Astrocyte (in vitro differentiated cells and primary cell): ENCODE results near the gene RABGAP1L. TPM values are rescaled to one million over a fixed set of nuclear protein-coding genes. Genes with fewer than 3 reads are reported as not detected.

Experiments used
- DNase-seq: peaks from one replicate; pipeline ENCODE4 v3.0.0-alpha.2; 2010; ENCODE audit warnings: low read depth
- FAIRE-seq: peaks from 2 replicates; lab custom pipeline; 2011; peaks lifted over from hg19 to GRCh38; lab: Jason Lieb, UNC
- H2AFZ ChIP-seq: 2 replicates; pipeline ENCODE4 v1.6.0; 2012; ENCODE audit warnings: low read depth, low read length, inconsistent platforms
- H3K27ac ChIP-seq: 2 replicates; pipeline ENCODE4 v1.5.1; 2011; ENCODE audit warnings: low read depth, low read length, inconsistent platforms
- H3K27me3 ChIP-seq: 2 replicates; pipeline ENCODE4 v1.6.0; 2011; ENCODE audit warnings: low read length, inconsistent platforms; ENCODE audit not compliant: insufficient read depth
- H3K36me3 ChIP-seq: 2 replicates; pipeline ENCODE4 v1.5.1; 2011; ENCODE audit warnings: low read length, inconsistent platforms; ENCODE audit not compliant: insufficient read depth
- H3K4me1 ChIP-seq: 2 replicates; pipeline ENCODE4 v1.5.1; 2011; ENCODE audit warnings: low read length, inconsistent platforms; ENCODE audit not compliant: insufficient read depth
- H3K4me2 ChIP-seq: 2 replicates; pipeline ENCODE4 v1.6.0; 2012; ENCODE audit warnings: low read length, inconsistent platforms
- H3K4me3 ChIP-seq: 2 replicates; pipeline ENCODE4 v1.5.1; 2011; ENCODE audit warnings: low read depth, mild to moderate bottlenecking, low read length, inconsistent platforms; ENCODE audit not compliant: insufficient read depth
- H3K79me2 ChIP-seq: 2 replicates; pipeline ENCODE4 v1.6.0; 2012; ENCODE audit warnings: mild to moderate bottlenecking, low read length, inconsistent platforms; ENCODE audit not compliant: insufficient read depth
- H3K9ac ChIP-seq: 2 replicates; pipeline ENCODE4 v1.6.0; 2012; ENCODE audit warnings: mild to moderate bottlenecking, low read length, inconsistent platforms
- H3K9me3 ChIP-seq: 2 replicates; pipeline ENCODE4 v1.5.1; 2012; ENCODE audit warnings: low read depth, mild to moderate bottlenecking, low read length, inconsistent platforms; ENCODE audit not compliant: insufficient read depth
- H4K20me1 ChIP-seq: 2 replicates; pipeline ENCODE4 v1.6.0; 2012; ENCODE audit warnings: low read length, inconsistent platforms; ENCODE audit not compliant: insufficient read depth
- H3K27ac Mint-ChIP-seq: one replicate; pipeline ENCODE4 v1.8.0; 2021; ENCODE audit warnings: mild to moderate bottlenecking, mixed read lengths; ENCODE audit not compliant: unreplicated experiment
- H3K27me3 Mint-ChIP-seq: one replicate; pipeline ENCODE4 v1.8.0; 2021; ENCODE audit warnings: low read depth, mixed read lengths; ENCODE audit not compliant: unreplicated experiment
- H3K36me3 Mint-ChIP-seq: one replicate; pipeline ENCODE4 v1.8.0; 2021; ENCODE audit warnings: low read depth, mixed read lengths; ENCODE audit not compliant: unreplicated experiment
- H3K4me1 Mint-ChIP-seq: one replicate; pipeline ENCODE4 v1.8.0; 2021; ENCODE audit warnings: low read depth, mixed read lengths; ENCODE audit not compliant: unreplicated experiment
- H3K4me3 Mint-ChIP-seq: one replicate; pipeline ENCODE4 v1.8.0; 2021; ENCODE audit warnings: mild to moderate bottlenecking, moderate library complexity, mixed read lengths; ENCODE audit not compliant: unreplicated experiment
- H3K9me3 Mint-ChIP-seq: one replicate; pipeline ENCODE4 v1.8.0; 2021; ENCODE audit warnings: mild to moderate bottlenecking, mixed read lengths; ENCODE audit not compliant: unreplicated experiment
- EZH2 ChIP-seq: IDR thresholded peaks from 2 replicates; pipeline ENCODE4 v1.6.1; 2012; ENCODE audit warnings: mild to moderate bottlenecking, low read length, inconsistent platforms; ENCODE audit not compliant: insufficient read depth
- total RNA-seq: library from RNA; stranded (reverse); gene quantifications from 2 replicates; pipeline ENCODE4 v1.2.1, GENCODE V29; 2021
- TF ChIP-seq, protein P1 (sequence below): IDR thresholded peaks from 2 replicates; pipeline ENCODE4 v1.5.1; 2011; ENCODE audit warnings: low read depth, mild to moderate bottlenecking, inconsistent platforms, low read length, moderate library complexity; ENCODE audit not compliant: insufficient read depth

RABGAP1L gene
- total RNA-seq, 1 donor from 2014 or later = 40.2 TPM

DNA sequence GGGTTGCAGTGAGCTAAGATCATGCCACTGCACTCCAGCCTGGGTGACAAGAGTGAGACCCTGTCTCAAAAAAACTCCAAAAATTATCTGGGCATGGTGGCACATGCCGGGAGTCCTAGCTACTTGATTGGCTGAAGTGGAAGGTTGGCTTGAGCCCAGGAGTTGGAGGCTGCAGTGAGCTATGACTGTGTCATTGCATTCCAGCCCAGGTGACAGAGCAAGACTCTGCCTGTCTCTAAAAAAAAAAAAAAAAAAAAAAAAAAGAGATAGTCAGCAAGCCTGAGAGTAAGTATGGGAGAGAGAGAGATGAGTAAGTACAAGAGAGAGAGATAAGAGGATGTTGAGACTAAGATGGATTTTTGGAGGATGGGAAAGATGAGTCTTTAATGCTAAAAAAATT, 659.6 kb downstream of the RABGAP1L start:
- FAIRE-seq = no peak
- H3K27ac Mint-ChIP-seq = no peak overlapping the region
- H3K27ac ChIP-seq = no peak overlapping the region
- H3K9me3 Mint-ChIP-seq = no peaks in the 10 kb centered on the region
- no peaks in the 10 kb centered on the region for H3K9me3 ChIP-seq
- H3K4me3 Mint-ChIP-seq = no peak overlapping the region
- no peak overlapping the region for H3K4me2 ChIP-seq
- no peak overlapping the region for H2AFZ ChIP-seq
- no peaks in the 10 kb centered on the region for H4K20me1 ChIP-seq
- no peak overlapping the region for H3K9ac ChIP-seq
- TF ChIP-seq, protein P1, sequence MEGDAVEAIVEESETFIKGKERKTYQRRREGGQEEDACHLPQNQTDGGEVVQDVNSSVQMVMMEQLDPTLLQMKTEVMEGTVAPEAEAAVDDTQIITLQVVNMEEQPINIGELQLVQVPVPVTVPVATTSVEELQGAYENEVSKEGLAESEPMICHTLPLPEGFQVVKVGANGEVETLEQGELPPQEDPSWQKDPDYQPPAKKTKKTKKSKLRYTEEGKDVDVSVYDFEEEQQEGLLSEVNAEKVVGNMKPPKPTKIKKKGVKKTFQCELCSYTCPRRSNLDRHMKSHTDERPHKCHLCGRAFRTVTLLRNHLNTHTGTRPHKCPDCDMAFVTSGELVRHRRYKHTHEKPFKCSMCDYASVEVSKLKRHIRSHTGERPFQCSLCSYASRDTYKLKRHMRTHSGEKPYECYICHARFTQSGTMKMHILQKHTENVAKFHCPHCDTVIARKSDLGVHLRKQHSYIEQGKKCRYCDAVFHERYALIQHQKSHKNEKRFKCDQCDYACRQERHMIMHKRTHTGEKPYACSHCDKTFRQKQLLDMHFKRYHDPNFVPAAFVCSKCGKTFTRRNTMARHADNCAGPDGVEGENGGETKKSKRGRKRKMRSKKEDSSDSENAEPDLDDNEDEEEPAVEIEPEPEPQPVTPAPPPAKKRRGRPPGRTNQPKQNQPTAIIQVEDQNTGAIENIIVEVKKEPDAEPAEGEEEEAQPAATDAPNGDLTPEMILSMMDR = no peak
- no peak for TF ChIP-seq EZH2
- H3K4me1 ChIP-seq = peaks cover 5% of the 10 kb centered on the region
- H3K36me3 Mint-ChIP-seq = no peaks in the 10 kb centered on the region
- H3K36me3 ChIP-seq = no peaks in the 10 kb centered on the region
- peak; percentile 8 for DNase-seq
- H3K4me1 Mint-ChIP-seq = peaks cover 14% of the 10 kb centered on the region
- no peaks in the 10 kb centered on the region for H3K79me2 ChIP-seq
- H3K4me3 ChIP-seq = no peak overlapping the region
- no peaks in the 10 kb centered on the region for H3K27me3 ChIP-seq
- H3K27me3 Mint-ChIP-seq = no peaks in the 10 kb centered on the region

DNA sequence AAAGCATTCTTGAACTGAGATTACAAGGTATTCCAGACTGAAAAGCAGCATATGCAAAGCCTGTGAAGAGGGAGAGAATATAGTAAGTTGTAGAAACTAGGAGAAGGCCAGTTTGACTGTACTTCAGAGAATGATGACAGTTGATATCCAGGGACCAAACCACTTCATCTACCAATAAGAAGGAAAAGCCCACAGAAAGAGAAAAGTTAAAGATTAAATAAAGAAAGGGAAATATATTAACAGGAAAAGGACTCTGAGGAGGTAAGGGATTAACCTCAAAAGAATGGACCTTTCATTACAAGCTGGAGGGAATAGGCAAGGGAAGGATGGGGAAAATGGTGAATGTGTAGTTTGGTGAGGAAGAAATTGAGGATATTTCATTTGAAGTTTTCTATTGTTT, 660.3 kb downstream of the RABGAP1L start:
- no peaks in the 10 kb centered on the region for H3K27me3 Mint-ChIP-seq
- FAIRE-seq (no peak), DNase-seq (no peak)
- H3K9ac ChIP-seq = no peak overlapping the region
- H3K27me3 ChIP-seq = no peaks in the 10 kb centered on the region
- peaks cover 5% of the 10 kb centered on the region for H3K4me1 ChIP-seq
- no peak overlapping the region for H3K4me3 Mint-ChIP-seq
- no peak overlapping the region for H3K27ac Mint-ChIP-seq
- H3K36me3 Mint-ChIP-seq = no peaks in the 10 kb centered on the region
- H3K4me3 ChIP-seq = no peak overlapping the region
- H3K36me3 ChIP-seq = no peaks in the 10 kb centered on the region
- H3K27ac ChIP-seq = no peak overlapping the region
- no peaks in the 10 kb centered on the region for H3K9me3 ChIP-seq
- no peaks in the 10 kb centered on the region for H3K79me2 ChIP-seq
- no peaks in the 10 kb centered on the region for H3K9me3 Mint-ChIP-seq
- no peak overlapping the region for H2AFZ ChIP-seq
- H3K4me2 ChIP-seq = no peak overlapping the region
- peaks cover 14% of the 10 kb centered on the region for H3K4me1 Mint-ChIP-seq
- no peaks in the 10 kb centered on the region for H4K20me1 ChIP-seq
- TF ChIP-seq EZH2 = no peak
- TF ChIP-seq, protein P1 = no peak

DNA sequence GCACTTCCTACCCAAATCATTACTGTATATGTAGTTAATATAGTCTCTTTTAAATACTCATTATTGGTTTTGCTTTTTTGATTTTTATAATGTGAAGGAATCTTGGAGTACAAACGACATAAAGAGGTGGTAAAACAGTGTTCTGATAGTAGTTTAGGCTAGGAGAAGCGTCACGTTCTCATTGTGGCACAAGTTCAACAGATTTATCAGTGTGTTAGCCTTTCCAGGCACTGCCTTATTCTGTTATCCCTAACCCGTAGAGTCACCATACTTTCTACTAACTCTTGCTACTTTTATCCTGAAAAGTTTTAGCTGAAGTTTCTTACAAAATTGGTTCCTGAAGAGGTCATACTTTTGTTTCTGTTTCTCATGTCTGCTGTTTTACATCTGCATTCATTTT, 665.8 kb downstream of the RABGAP1L start:
- FAIRE-seq (no peak), DNase-seq (no peak)
- Histone ChIP-seq H3K4me2 (no peak overlapping the region), H3K27ac (no peak overlapping the region), H3K4me1 (no peaks in the 10 kb centered on the region), H3K36me3 (no peaks in the 10 kb centered on the region), H3K79me2 (no peaks in the 10 kb centered on the region), H3K9me3 (no peaks in the 10 kb centered on the region), H3K27me3 (no peaks in the 10 kb centered on the region), H4K20me1 (no peaks in the 10 kb centered on the region), H3K4me3 (no peak overlapping the region), H2AFZ (no peak overlapping the region), H3K9ac (no peak overlapping the region)
- no peaks in the 10 kb centered on the region for H3K4me1 Mint-ChIP-seq
- H3K27me3 Mint-ChIP-seq = no peaks in the 10 kb centered on the region
- H3K27ac Mint-ChIP-seq = no peak overlapping the region
- peaks cover 4% of the 10 kb centered on the region for H3K36me3 Mint-ChIP-seq
- no peak overlapping the region for H3K4me3 Mint-ChIP-seq
- no peaks in the 10 kb centered on the region for H3K9me3 Mint-ChIP-seq
- TF ChIP-seq, protein P1 = no peak
- no peak for TF ChIP-seq EZH2
